Right kidney (tissue), 9 donors: ENCODE measurements around the gene COL4A5.
"Not testable (repeated sequence)": the region's sequence is repeated elsewhere in the genome, so short reads cannot be mapped to it uniquely, and the experiment has no call there.

Experiments used
- DNase-seq: peaks from one replicate; pipeline ENCODE4 v3.0.0-alpha.2; 2016
- long read RNA-seq, 8 donors: transcript quantifications; one replicate each; lab custom pipeline, GENCODE V29; 2026

Gene COL4A5
- long read RNA-seq, donor 1, full-length matches to known transcripts, result 34 of 34 reads
- long read RNA-seq, donor 1, partial matches to known transcripts, result 0 of 34 reads
- long read RNA-seq, donor 1, other reads (novel, unspliced or antisense), result 0 of 34 reads
- long read RNA-seq, donor 2, full-length matches to known transcripts, result 12 of 12 reads
- long read RNA-seq, donor 2, partial matches to known transcripts, result 0 of 12 reads
- long read RNA-seq, donor 2, other reads (novel, unspliced or antisense), result 0 of 12 reads
- long read RNA-seq, donor 3, transcript COL4A5-212 (1 exons, 3,915 nt), result major isoform, 7 of 7 reads
- long read RNA-seq, donor 3, partial matches to known transcripts, result 0 of 7 reads
- long read RNA-seq, donor 3, other reads (novel, unspliced or antisense), result 0 of 7 reads
- long read RNA-seq, donor 4, full-length matches to known transcripts, result 22 of 28 reads
- long read RNA-seq, donor 4, partial matches to known transcripts, result 6 of 28 reads
- long read RNA-seq, donor 4, other reads (novel, unspliced or antisense), result 0 of 28 reads
- long read RNA-seq, donor 5, full-length matches to known transcripts, result 22 of 29 reads
- long read RNA-seq, donor 5, partial matches to known transcripts, result 7 of 29 reads
- long read RNA-seq, donor 5, other reads (novel, unspliced or antisense), result 0 of 29 reads
- long read RNA-seq, donor 6, transcript COL4A5-212 (1 exons, 3,915 nt), result major isoform, 19 of 24 reads
- long read RNA-seq, donor 6, partial matches to known transcripts, result 5 of 24 reads
- long read RNA-seq, donor 6, other reads (novel, unspliced or antisense), result 0 of 24 reads
- long read RNA-seq, donor 7, full-length matches to known transcripts, result 43 of 71 reads
- long read RNA-seq, donor 7, partial matches to known transcripts, result 28 of 71 reads
- long read RNA-seq, donor 7, other reads (novel, unspliced or antisense), result 0 of 71 reads
- long read RNA-seq, donor 8, transcript COL4A5-212 (1 exons, 3,915 nt), result major isoform, 19 of 30 reads
- long read RNA-seq, donor 8, partial matches to known transcripts, result 9 of 30 reads
- long read RNA-seq, donor 8, other reads (novel, unspliced or antisense), result 0 of 30 reads

GRCh38 chrX:108439426-108439942, at the start of gene COL4A5:
COL4A5 (plus strand) TSS chrX:108439838; CDS start chrX:108440126, 288 bp downstream.
- DNase-seq, result peak; percentile 78

GRCh38 chrX:108390976-108391717, 48.5 kb upstream of the COL4A5 start:
- not testable (repeated sequence) for DNase-seq

GRCh38 chrX:108396188-108396891, 43.3 kb upstream of the COL4A5 start:
- DNase-seq, result no peak

- DNase-seq, result no peak
These were observed 42.7 kb upstream of the COL4A5 start for GRCh38 chrX:108396986-108397385.

GRCh38 chrX:108397627-108398391, 41.8 kb upstream of the COL4A5 start:
- DNase-seq, result no peak

- DNase-seq, result no peak
These were observed 40.0 kb upstream of the COL4A5 start for GRCh38 chrX:108399418-108400165.

GRCh38 chrX:108412783-108413182, 26.9 kb upstream of the COL4A5 start:
- DNase-seq, result no peak

- no peak for DNase-seq
These were observed 24.5 kb upstream of the COL4A5 start for GRCh38 chrX:108415146-108415545.

GRCh38 chrX:108415891-108416290, 23.7 kb upstream of the COL4A5 start:
- no peak for DNase-seq

GRCh38 chrX:108417257-108417656, 22.4 kb upstream of the COL4A5 start:
- DNase-seq, result no peak

GRCh38 chrX:108419401-108419800, 20.2 kb upstream of the COL4A5 start:
- DNase-seq, result no peak

GRCh38 chrX:108420481-108420880, 19.2 kb upstream of the COL4A5 start:
- no peak for DNase-seq

GRCh38 chrX:108426262-108426661, 13.4 kb upstream of the COL4A5 start:
- no peak for DNase-seq

- no peak for DNase-seq
These were observed 4.4 kb upstream of the COL4A5 start for GRCh38 chrX:108435261-108435660.

- DNase-seq, result peak; percentile 19
These were observed 2.1 kb upstream of the COL4A5 start for GRCh38 chrX:108437349-108438109.

GRCh38 chrX:108438110-108438623, 1.5 kb upstream of the COL4A5 start, which contains the start of gene COL4A6:
COL4A6 (minus strand) TSS chrX:108438422; CDS start chrX:108438196, 226 bp downstream.
- peak; percentile 66 for DNase-seq

- no peak for DNase-seq
These were observed 491 bp downstream of the COL4A5 start for GRCh38 chrX:108439961-108440696.
